Activated CD4-positive, alpha-beta T cell treated with anti-CD3 and anti-CD28 coated beads, Interleukin-2, Interleukin-4, amounts not matched to agents 100 ng/mL and 50 ng/mL, durations not matched to agents 16 hours and 8 hours (primary cell): Measurements from ENCODE around the gene GTF3C1.
"Not testable (repeated sequence)": the region's sequence is repeated elsewhere in the genome, so short reads cannot be mapped to it uniquely, and the experiment has no call there.

ENCODE experiments used
- DNase-seq: peaks from one replicate; pipeline ENCODE4 v3.0.0-alpha.2; 2020; ENCODE audit warnings: low spot score

GTF3C1 gene, protein sequence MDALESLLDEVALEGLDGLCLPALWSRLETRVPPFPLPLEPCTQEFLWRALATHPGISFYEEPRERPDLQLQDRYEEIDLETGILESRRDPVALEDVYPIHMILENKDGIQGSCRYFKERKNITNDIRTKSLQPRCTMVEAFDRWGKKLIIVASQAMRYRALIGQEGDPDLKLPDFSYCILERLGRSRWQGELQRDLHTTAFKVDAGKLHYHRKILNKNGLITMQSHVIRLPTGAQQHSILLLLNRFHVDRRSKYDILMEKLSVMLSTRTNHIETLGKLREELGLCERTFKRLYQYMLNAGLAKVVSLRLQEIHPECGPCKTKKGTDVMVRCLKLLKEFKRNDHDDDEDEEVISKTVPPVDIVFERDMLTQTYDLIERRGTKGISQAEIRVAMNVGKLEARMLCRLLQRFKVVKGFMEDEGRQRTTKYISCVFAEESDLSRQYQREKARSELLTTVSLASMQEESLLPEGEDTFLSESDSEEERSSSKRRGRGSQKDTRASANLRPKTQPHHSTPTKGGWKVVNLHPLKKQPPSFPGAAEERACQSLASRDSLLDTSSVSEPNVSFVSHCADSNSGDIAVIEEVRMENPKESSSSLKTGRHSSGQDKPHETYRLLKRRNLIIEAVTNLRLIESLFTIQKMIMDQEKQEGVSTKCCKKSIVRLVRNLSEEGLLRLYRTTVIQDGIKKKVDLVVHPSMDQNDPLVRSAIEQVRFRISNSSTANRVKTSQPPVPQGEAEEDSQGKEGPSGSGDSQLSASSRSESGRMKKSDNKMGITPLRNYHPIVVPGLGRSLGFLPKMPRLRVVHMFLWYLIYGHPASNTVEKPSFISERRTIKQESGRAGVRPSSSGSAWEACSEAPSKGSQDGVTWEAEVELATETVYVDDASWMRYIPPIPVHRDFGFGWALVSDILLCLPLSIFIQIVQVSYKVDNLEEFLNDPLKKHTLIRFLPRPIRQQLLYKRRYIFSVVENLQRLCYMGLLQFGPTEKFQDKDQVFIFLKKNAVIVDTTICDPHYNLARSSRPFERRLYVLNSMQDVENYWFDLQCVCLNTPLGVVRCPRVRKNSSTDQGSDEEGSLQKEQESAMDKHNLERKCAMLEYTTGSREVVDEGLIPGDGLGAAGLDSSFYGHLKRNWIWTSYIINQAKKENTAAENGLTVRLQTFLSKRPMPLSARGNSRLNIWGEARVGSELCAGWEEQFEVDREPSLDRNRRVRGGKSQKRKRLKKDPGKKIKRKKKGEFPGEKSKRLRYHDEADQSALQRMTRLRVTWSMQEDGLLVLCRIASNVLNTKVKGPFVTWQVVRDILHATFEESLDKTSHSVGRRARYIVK (N-terminal part only)

DNA sequence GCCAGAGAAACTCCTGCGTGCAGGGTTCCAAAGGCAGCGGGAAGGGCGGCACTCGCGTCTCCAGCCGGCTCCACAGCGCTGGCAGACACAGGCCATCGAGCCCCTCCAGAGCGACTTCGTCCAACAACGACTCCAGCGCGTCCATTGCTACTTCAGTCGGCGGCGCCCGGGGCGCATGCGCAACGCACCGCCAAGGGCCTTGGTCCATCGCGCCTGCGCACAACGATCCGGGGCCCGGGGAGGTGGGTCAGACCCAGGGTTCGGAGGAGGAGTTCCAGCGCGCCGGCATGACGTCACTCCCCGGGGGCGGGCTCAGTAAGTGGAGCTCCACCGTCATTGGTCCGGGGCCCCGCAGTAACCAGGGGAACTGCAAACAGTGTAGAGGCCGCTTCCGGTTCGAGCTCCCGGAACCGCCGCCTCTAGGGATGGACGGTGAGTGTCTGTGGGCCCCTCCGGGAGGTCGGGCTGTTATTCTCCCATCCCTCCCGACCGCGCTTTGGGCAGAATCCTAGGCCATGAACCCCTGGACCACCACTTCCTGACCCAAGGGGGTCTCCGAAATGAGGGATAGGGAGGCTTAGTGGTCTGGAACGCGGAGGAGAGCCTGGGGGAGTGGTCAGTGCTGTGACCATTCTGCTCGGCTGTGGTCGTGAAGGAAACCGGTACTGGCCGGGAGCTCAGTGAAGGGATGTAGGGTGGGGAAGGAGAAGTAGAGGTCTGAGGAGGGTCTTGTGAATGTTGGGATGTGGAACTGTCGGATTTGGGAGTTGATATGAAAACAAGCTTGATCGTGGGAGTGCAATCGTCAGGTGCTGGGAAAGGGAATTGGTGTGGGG is at the start of gene GTF3C1, which contains the start of gene KATNIP:
Gene GTF3C1, minus strand, starts transcription at position 168 of the 836 bp plus-strand sequence. Its CDS starts 23 bp downstream, at position 145.
Gene KATNIP, plus strand, starts transcription at position 399 of the 836 bp plus-strand sequence. Its CDS starts 27 bp downstream, at position 426.
- peak; percentile 100 for DNase-seq

DNA sequence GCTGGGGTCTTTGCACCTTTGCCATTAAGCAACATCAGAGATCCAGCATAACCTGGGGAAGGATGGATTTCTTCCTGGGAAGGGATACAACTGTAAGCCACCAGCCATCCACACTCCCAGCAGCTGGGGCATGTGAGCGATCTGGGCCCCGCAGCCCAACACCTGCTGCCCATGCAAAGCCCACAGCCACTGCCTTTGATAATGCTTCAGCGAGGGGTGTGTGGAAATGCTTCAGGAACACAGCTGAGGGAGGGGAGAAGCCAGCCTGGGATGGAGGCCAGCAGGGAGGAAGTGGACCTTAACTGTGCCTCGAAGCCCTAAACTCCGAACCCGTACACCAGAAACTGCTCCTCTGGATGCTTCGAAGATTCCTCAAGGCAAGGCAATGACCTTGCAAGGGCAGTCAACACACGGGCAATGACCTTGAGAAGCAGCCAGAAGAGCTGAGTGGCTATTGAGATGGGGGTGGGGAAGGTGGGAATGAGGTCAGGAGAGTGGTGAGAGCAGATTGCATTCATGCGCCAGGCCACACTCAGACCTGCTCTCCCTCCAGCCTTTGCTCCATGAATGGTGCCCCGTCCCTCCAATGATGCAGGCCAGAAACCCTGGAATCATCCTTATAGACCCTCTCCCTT is 49.3 kb upstream of the GTF3C1 start:
- DNase-seq = no peak

DNA sequence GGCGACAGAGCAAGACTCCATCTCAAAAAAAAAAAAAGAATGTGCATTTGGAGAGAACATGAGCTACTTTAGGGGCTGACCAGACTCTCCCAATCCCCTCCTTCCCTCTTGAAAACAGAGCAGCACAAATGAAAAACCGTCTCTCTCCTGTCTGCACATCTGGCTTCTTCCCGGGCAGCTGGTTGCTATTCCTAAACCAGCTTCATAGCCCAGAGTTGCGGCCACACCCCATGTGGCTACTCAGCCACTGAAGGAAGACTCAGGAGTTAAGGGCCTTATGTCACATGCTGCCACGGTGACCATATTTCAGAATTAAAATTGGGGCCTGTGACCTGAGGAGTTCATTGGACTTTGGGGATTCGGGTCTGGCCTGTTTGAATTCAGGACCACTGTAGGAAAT is 48.5 kb upstream of the GTF3C1 start:
- no peak for DNase-seq

DNA sequence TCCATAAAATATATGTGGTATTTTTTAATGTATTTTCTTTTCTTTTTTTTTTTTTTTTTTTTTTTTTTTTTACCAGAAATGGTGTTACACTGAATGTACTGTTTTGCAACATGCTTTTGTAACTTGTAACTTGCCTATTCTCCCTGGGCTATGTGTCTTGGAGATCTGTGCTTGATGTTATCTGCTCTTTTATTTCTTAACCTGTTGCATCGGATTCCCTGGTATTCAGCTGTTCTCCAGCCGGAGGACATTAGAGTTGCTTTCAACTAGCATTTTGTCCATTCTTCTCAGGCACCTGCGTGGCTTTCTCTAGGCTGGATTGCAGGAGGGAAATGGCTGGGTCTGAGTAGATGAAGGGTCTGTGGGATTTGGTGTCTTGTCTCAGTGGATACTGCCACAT is 47.6 kb upstream of the GTF3C1 start:
- DNase-seq = no peak

DNA sequence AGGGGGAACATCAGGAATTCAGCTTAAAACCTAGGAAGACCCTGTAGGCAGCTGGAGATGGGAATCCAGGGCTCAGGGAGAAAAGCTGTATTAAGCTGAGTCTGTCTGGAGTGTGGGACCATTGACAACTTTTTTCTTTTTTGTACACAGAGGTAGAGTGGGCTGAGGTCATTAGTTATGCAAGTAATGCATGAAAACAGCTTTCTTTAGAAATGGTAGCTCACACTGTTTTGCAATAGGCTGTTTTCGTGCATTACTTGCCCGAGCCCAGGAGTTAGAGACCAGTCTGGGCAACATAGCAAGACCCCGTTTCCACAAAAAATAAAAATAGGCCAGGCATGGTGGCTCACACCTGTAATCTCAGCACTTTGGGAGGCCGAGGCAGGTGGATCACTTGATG is 46.7 kb upstream of the GTF3C1 start:
- DNase-seq = no peak

DNA sequence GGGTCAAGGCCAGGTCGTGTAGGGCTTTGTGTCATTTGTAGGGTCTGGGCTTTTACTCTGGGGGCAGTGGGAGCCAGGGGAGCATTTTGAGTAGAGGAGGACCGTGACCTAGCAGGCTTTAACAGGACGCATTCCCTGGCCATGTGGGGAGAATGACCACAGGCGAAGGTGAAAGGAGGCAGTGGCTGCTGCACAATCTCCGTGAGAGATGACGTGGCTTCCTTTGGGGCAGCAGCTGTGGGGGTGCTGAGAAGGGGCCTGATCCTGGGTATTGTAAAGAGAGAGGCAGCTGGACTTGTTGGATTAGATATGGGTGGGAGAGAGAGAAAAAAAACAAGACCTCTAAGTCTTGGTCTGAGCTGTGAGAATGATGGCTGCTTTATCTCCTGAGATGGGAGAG is 46.3 kb upstream of the GTF3C1 start:
- no peak for DNase-seq

DNA sequence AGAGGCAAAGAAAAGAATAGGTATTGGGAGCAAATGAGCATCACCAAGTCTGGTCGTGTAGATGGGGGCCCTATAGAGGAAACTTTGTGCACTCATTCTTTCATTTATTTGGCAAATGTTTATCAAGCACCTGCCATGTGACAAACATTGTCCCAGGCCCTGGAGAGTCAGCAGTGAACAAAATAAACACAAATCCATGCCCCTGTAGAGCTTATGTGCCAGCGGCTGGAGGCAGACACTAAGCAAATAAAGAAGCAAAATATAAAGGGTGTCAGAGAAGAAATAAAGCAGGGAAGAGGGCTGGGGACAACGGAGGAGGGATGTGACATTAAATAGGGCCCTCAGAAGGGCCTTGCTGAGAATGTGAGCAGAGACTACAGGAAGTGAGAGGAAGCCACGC is 45.8 kb upstream of the GTF3C1 start:
- DNase-seq = no peak

DNA sequence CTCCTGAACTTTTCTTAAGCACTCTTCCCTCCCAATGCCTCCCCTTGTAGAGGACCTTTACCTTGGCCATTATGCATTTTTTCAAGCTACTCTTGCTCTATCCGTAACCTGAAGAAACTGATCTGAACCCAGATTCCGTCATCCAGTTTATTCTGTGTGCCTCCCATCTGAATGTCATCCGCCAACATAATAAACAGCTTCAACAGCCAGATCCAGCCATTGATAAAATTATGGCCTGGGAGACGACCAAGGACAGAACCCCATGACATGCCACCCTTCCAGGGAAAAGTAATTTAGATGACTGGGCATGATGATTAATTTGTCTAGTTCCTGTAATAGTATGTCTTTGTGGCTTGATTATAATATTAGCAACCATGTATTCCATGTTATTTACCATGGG is 42.1 kb upstream of the GTF3C1 start:
- DNase-seq = no peak

DNA sequence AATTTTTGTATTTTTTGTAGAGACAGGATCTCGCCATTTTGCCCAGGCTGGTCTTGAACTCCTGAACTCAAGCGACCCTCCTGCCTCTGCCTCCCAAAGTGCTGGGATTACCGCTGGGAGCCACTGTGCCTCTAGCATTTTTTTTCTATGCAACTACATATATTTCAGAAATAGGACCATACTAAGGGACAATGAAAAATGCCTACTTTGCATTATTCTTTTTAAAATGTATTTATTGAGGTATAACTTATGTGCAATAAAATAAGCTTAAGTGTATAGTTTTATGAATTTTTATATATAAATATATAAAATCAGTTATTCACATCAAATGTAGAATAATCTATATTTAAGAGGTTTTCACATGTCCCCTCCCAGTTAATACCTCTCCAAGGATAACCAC is 38.3 kb upstream of the GTF3C1 start:
- no peak for DNase-seq

DNA sequence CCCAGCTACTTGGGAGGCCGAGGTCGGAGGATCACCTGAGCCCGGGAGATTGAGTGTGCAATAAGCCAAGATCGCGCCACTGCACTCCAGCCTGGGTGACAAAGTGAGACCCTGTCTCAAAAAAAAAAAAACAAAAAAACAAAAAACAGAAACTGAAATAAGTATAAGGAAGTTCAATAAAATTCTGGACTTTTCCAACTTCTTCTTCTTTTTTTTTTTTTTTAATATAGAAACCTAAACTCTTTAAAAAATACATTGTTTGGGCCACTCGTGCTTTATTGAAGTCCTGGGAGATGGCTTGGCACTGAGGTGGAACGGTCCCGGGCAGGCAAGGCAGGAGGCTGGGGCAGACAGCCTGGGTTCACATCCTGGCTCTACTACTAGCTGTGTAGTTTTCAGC is 37.0 kb upstream of the GTF3C1 start:
- DNase-seq = no peak

DNA sequence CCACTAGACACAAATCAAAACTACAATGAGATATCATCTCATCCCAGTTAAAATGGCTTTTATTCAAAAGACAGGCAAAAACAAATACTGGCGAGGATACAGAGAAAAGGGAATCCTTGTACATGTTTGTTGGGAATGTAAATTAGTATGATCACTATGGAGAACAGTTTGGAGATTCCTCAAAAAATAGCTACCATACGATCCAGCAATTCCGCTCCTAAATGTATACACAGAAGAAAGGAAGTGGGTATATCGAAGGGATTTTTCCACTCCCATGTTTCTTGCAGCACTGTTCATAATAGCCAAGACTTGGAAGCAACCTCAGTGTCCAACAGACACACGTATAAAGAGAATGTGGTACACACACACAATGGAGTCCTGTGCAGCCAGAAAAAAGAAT is 35.5 kb upstream of the GTF3C1 start:
- no peak for DNase-seq

DNA sequence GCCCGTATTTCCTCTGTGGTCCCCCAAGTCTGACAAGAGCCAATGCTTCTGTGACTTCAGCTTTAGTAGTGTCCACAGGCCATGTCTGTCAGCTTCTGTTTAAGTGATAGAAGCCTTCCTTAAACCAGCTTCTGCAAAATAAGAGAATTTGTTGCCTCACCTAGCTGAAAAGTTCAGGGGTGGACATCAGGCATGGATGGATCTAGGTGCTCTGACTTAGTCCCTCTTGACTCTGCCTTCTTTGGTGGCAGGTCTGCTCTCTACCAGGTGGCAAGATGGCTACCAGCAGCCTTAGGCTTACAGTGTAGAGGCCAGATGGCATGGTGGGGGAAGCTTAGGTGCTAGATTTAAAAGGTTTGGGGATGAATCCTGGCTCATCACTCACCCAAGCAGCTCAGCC is 33.9 kb upstream of the GTF3C1 start:
- DNase-seq = no peak

DNA sequence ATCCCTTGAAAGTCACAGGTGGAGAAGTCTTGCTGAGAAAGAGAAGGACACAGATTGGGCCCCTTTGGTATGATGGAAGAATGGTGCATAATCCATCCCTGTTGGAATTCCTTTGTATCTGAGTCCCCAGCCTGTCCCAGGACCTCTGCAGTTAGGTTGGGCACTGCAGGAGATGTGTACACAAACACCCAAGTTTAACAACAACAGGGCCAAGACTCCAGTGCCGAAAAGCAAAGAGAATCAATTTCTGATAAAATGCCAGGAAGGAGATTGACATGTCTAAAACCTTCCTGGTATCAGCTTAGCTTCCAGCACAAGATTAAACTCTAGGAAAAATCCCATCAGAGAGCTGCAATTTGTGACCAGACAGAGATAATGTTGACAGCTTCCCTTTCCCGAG is 33.2 kb upstream of the GTF3C1 start:
- no peak for DNase-seq

DNA sequence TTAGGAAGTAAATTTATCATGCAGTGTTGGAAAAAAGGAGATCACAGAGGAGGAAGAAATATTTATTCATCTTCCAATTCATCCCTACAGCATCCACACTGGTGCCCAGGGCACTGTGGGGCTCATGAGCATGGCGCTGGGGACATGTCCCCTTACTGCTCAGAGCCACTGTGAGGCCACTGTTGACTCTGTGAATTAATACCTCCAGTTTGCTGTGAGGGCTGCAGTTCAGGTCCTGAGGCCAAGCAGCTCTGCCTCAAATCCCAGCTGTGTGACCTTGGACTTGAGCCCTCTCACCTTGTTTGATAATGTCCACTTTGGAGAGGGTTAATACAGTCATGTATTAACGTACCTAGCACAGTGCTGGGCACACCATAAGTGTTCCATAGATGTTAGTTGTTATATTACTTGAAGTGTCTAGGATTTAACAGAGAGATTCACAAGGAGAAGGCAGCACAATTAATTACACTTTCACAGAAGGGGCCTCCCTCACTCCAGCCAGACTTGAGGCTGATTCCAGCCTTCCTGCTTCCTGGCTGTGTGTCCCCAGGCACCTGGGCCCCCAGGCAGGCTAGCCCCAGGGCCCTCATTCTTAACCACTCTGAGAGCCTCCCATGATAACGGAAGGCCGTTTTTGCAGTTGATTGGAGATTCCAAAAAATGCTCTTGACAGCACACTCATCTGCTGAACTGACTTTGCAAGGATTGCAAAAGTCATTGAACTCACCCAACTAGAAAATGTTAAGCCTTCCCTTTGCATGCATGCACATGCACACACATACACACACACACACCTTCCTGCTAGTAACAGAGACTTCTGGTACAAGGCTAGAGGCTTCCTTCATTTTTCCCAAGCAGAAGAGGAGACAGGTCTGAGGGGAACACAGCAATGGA is 29.6 kb upstream of the GTF3C1 start:
- no peak for DNase-seq

DNA sequence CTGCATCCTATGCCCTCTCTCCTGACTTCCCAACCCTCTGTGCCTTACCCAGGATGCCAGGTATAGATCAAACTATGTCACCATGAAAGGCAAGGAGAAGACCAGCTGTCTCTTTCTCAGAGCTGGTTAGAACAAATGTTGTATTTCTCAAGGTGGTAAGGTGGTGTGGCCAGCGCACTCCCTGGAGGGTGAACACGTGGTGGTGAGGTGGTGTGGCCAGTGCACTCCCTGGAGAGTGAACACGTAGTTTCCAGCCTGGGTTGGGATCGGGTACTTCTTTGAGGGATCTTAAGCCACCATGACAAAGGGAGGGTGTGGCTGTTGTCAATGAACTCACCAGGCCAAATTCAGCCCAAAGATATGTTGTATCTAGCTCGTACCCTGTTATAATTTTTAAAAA is 27.0 kb upstream of the GTF3C1 start:
- no peak for DNase-seq

DNA sequence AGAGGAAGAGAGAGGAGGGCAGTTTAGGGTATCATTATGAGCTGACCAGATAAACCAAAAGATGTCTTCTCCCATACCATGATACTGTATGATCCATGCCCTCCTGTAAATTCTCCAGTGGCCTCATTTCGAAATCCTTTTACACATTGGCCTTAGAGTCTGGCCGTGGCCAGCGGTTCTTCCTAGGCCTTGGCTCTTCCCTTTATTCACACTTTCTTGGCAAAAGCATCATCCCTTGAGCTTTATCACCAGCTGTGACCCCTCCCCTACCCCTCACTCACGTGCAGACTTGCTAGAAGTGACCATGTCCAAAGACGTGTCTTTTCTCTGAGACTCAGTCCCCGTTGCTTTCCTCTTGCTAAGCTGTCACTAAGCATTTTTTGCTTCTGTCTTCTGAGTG is 23.0 kb upstream of the GTF3C1 start:
- DNase-seq = no peak

DNA sequence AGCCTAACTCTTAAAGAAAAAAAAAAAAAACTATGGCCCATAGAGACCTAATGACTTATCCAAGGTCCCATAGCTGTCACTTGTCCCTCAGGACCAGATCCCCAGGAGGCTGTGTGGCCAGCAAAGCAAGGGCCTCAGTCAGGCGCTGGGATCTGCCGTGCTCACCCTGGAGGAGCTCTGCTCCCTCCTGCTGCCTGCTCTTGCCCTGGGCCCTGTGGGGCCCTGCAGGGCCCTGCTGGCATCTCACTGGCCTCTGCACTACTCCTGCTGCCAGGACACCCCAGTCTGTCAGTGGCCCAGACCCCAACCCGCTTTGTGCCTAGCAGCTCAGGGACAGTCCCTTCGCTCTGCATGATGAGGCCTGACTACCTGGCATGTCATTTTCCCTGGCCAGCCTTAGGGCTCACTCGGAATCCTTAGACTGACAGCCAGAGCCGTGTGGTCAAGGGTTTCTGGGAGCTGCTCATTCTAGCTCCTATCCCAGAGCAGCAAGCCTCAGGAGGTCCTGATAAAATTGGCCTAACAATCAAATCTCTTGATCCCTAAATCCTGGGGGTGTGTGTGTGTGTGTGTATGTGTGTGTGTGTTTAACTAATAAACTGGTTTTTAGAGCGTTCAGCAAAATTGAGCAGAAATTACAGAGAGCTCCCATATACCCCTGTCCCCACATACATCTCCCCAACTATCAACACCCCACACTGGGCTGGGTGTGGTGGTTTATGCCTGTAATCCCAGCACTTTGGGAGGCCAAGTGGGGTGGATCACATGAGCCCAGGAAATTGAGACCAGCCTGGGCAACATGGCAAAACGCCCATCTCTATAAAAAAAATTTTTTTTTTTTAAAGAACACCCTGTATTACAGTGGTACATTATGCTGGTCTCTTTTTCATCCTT is 22.0 kb upstream of the GTF3C1 start:
- no peak for DNase-seq

DNA sequence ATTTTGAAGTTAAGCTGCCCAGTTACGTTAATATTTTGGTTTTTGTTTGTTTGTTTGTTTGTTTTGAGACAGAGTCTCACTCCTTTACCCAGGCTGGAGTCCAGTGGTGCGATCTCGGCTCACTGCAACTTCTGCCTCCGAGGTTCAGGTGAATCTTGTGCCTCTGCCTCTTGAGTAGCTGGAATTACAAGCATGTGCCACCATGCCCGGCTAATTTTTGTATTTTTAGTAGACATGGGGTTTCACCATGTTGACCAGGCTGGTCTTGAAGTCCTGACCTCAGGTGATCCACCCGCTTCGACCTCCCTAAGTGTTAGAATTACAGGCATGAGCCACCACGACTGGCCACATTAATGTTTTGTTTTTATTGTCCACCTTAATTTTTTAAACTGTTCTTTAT is 21.3 kb upstream of the GTF3C1 start:
- not testable (repeated sequence) for DNase-seq

DNA sequence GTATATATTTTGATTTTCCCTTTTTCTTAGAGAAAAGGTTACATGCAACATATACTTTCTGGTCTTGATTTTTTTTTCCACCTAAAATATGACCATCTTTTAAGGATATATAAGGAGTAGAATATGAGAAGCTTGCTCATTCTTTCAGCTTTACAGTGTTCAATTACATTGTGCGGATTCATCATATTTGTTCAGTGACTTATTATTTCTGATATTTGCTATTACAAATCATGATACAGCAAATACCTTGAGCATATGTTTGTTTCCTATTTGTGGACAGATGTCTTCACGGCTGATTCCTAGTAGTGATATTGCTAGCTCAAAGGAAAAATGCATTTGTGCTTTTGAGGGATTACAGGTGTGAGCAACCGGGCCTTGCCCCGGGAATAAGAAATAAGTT is 18.4 kb upstream of the GTF3C1 start:
- DNase-seq = no peak
